IMR-90 (cell line): Measurements from ENCODE around the gene CNIH2.

Experiments
- CEBPB ChIP-seq: IDR thresholded peaks from 2 replicates; pipeline ENCODE4 v1.6.1; 2012; ENCODE audit warnings: low read depth, low read length, improper control_type of control experiment
- CHD1 ChIP-seq: IDR thresholded peaks from 2 replicates; pipeline ENCODE4 v1.6.1; 2012; ENCODE audit warnings: low read depth, low read length, improper control_type of control experiment
- CTCF ChIP-seq: conservative IDR thresholded peaks from 2 replicates; pipeline ENCODE4 v1.5.1; 2012; ENCODE audit warnings: mild to moderate bottlenecking, low read depth, low read length, improper control_type of control experiment
- MAFK ChIP-seq: IDR thresholded peaks from 2 replicates; pipeline ENCODE4 v1.6.1; 2012; ENCODE audit warnings: low read depth, low read length, improper control_type of control experiment
- MXI1 ChIP-seq: IDR thresholded peaks from 2 replicates; pipeline ENCODE4 v1.6.1; 2012; ENCODE audit warnings: low read depth, mild to moderate bottlenecking, low read length, moderate library complexity, borderline replicate concordance
- NFE2L2 ChIP-seq: fragments of 150-350 bp; IDR thresholded peaks from 2 replicates; pipeline ENCODE4 v1.6.1; 2016; ENCODE audit warnings: low read depth, mild to moderate bottlenecking, low read length
- POLR2A ChIP-seq: IDR thresholded peaks from 2 replicates; pipeline ENCODE4 v1.6.1; 2012; ENCODE audit warnings: mild to moderate bottlenecking, low read depth, low read length
- RAD21 ChIP-seq: IDR thresholded peaks from 2 replicates; pipeline ENCODE4 v1.6.1; 2012; ENCODE audit warnings: low read length, improper control_type of control experiment
- RCOR1 ChIP-seq: IDR thresholded peaks from 2 replicates; pipeline ENCODE4 v1.6.1; 2012; ENCODE audit warnings: mild to moderate bottlenecking, low read length, improper control_type of control experiment; ENCODE audit not compliant: insufficient replicate concordance

GRCh38 chr11:66267039-66267378, 11.0 kb upstream of the CNIH2 start:
- TF ChIP-seq POLR2A (no peak), CTCF (no peak), RCOR1 (no peak), MXI1 (no peak), RAD21 (no peak), MAFK (no peak), CHD1 (no peak), NFE2L2 (no peak), CEBPB (no peak)
